OCI-LY1 (cell line): Measurements from ENCODE around the gene ECSIT.

Experiments used
- H2AFZ ChIP-seq: fragments of 200-600 bp; sonication (generic), shearing (Covaris generic); 2 replicates; pipeline ENCODE4 v1.6.0; 2014; ENCODE audit warnings: antibody characterized with exemption, mild to moderate bottlenecking, low read length
- H3F3A ChIP-seq: fragments of 200-600 bp; sonication (generic), shearing (Covaris generic); 2 replicates; pipeline ENCODE4 v1.6.0; 2014; ENCODE audit warnings: mild to moderate bottlenecking, antibody characterized with exemption, low read length, moderate library complexity; ENCODE audit not compliant: insufficient read depth
- H3K27ac ChIP-seq: fragments of 200-600 bp; sonication (generic); 2 replicates; pipeline ENCODE4 v1.5.1; 2014; ENCODE audit warnings: low read length, mixed run types, mild to moderate bottlenecking, low read depth; ENCODE audit not compliant: poor library complexity, severe bottlenecking
- H3K27me3 ChIP-seq: fragments of 200-600 bp; sonication (generic); 2 replicates; pipeline ENCODE4 v1.6.0; 2014; ENCODE audit warnings: antibody characterized with exemption, mild to moderate bottlenecking, low read length, moderate library complexity; ENCODE audit not compliant: insufficient read depth
- H3K36me3 ChIP-seq: fragments of 200-600 bp; sonication (generic); 2 replicates; pipeline ENCODE4 v1.6.1; 2014; ENCODE audit warnings: mild to moderate bottlenecking, antibody characterized with exemption, low read length, moderate library complexity, mixed read lengths; ENCODE audit not compliant: insufficient read depth
- H3K4me1 ChIP-seq: fragments of 200-600 bp; sonication (generic); 2 replicates; pipeline ENCODE4 v1.5.1; 2014; ENCODE audit warnings: mild to moderate bottlenecking, low read length, moderate library complexity; ENCODE audit not compliant: insufficient read depth, severe bottlenecking
- H3K4me2 ChIP-seq: fragments of 200-600 bp; sonication (generic), shearing (Covaris generic); 2 replicates; pipeline ENCODE4 v1.6.1; 2014; ENCODE audit warnings: low read length
- H3K4me3 ChIP-seq: fragments of 200-600 bp; sonication (generic); 2 replicates; pipeline ENCODE4 v1.5.1; 2014; ENCODE audit warnings: low read length, low read depth, mild to moderate bottlenecking, mixed read lengths; ENCODE audit not compliant: poor library complexity, severe bottlenecking
- H3K79me2 ChIP-seq: fragments of 200-600 bp; shearing (Covaris generic); 2 replicates; pipeline ENCODE4 v1.6.1; 2016; ENCODE audit warnings: mixed run types, low read length, mixed read lengths; ENCODE audit not compliant: insufficient read depth
- H3K9ac ChIP-seq: fragments of 200-600 bp; sonication (generic), shearing (Covaris generic); 2 replicates; pipeline ENCODE4 v1.6.1; 2014; ENCODE audit warnings: mild to moderate bottlenecking, low read length, mixed read lengths
- H3K9me2 ChIP-seq: fragments of 200-600 bp; sonication (generic), shearing (Covaris generic); 2 replicates; pipeline ENCODE4 v1.6.1; 2014; ENCODE audit warnings: low read depth, mild to moderate bottlenecking, low read length, mixed read lengths
- H3K9me3 ChIP-seq: fragments of 200-600 bp; shearing (Covaris generic); 2 replicates; pipeline ENCODE4 v1.6.1; 2014; ENCODE audit warnings: low read length, mixed read lengths
- H4K20me1 ChIP-seq: fragments of 200-600 bp; sonication (generic), shearing (Covaris generic); 2 replicates; pipeline ENCODE4 v1.6.0; 2016; ENCODE audit warnings: mild to moderate bottlenecking, low read length; ENCODE audit not compliant: insufficient read depth
- EZH2 ChIP-seq: fragments of 200-600 bp; sonication (generic), shearing (Covaris generic); IDR thresholded peaks from 2 replicates; pipeline ENCODE4 v1.8.0; 2017; ENCODE audit warnings: borderline replicate concordance, mixed run types, mild to moderate bottlenecking, antibody characterized with exemption, low read length, moderate library complexity, mixed read lengths
- TF ChIP-seq, protein P1 (sequence below): fragments of 200-600 bp; sonication (generic), shearing (Covaris generic); IDR thresholded peaks from 2 replicates; pipeline ENCODE4 v1.5.1; 2017; ENCODE audit warnings: mild to moderate bottlenecking, antibody characterized with exemption, low read length, moderate library complexity, mixed read lengths

Gene ECSIT, protein sequence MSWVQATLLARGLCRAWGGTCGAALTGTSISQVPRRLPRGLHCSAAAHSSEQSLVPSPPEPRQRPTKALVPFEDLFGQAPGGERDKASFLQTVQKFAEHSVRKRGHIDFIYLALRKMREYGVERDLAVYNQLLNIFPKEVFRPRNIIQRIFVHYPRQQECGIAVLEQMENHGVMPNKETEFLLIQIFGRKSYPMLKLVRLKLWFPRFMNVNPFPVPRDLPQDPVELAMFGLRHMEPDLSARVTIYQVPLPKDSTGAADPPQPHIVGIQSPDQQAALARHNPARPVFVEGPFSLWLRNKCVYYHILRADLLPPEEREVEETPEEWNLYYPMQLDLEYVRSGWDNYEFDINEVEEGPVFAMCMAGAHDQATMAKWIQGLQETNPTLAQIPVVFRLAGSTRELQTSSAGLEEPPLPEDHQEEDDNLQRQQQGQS

DNA sequence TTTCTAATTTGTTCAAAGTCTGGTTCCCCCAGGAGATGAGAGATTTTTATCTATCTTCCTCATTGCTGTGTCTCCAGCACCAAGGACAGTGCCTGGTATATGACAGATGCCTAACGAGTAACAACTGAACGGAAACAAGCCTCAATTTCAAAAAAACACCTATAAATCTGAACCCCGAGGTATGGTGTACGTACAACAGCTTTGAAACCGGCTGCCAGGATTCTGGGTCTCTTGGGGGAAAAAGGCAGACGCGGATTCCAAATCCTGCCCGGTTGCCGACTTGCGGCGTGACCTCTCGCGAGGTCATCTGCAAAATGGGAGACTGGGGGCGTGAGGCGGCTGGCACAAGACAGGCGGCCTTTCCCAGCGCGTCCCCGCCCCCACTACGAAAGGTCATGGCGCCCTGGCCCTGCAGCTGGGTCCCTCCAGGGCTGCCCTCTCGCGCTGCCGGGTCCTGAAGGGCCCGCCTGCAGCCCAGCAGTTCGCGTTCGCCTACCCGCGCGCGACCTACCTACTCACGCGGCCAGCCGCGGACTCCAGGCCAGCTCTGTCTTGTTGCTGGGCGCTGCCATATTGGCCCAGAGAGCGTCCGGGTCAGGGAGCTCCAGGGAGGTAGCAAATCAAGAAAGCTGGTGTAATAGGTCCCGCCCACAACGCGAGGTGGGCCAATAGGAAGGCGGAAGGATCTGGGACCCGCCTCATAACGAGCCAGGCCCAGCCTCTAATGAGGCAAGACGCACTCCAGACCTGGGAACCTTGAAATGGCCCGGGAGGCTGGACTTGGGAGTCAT, at the start of gene ECSIT:
Gene ECSIT, minus strand, starts transcription at position 584 of the 791 bp plus-strand sequence. CDS start 9,964 bp downstream, outside the sequence.
- no peaks in the 10 kb centered on the region for H3K9me3 ChIP-seq
- peak within 1 kb of the TSS; percentile 89 for H3K4me2 ChIP-seq
- TF ChIP-seq, protein P1, sequence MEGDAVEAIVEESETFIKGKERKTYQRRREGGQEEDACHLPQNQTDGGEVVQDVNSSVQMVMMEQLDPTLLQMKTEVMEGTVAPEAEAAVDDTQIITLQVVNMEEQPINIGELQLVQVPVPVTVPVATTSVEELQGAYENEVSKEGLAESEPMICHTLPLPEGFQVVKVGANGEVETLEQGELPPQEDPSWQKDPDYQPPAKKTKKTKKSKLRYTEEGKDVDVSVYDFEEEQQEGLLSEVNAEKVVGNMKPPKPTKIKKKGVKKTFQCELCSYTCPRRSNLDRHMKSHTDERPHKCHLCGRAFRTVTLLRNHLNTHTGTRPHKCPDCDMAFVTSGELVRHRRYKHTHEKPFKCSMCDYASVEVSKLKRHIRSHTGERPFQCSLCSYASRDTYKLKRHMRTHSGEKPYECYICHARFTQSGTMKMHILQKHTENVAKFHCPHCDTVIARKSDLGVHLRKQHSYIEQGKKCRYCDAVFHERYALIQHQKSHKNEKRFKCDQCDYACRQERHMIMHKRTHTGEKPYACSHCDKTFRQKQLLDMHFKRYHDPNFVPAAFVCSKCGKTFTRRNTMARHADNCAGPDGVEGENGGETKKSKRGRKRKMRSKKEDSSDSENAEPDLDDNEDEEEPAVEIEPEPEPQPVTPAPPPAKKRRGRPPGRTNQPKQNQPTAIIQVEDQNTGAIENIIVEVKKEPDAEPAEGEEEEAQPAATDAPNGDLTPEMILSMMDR, result no peak
- no peak for TF ChIP-seq EZH2
- H3K4me3 ChIP-seq, result peak within 1 kb of the TSS; percentile 86
- H3K9me2 ChIP-seq, result no peaks in the 10 kb centered on the region
- 0 out of 2 replicates have a peak, but pooled peaks cover 3% of the 10 kb centered on the region for H3K36me3 ChIP-seq
- H3K27me3 ChIP-seq, result no peaks in the 10 kb centered on the region
- H2AFZ ChIP-seq, result no peak within 1 kb of the TSS
- H3K9ac ChIP-seq, result peak within 1 kb of the TSS; percentile 83
- H3K27ac ChIP-seq, result peak within 1 kb of the TSS; percentile 64
- H3K4me1 ChIP-seq, result peaks cover 13% of the 10 kb centered on the region
- H3F3A ChIP-seq, result no peaks in the 10 kb centered on the region
- H4K20me1 ChIP-seq, result no peaks in the 10 kb centered on the region
- no peaks in the 10 kb centered on the region for H3K79me2 ChIP-seq

DNA sequence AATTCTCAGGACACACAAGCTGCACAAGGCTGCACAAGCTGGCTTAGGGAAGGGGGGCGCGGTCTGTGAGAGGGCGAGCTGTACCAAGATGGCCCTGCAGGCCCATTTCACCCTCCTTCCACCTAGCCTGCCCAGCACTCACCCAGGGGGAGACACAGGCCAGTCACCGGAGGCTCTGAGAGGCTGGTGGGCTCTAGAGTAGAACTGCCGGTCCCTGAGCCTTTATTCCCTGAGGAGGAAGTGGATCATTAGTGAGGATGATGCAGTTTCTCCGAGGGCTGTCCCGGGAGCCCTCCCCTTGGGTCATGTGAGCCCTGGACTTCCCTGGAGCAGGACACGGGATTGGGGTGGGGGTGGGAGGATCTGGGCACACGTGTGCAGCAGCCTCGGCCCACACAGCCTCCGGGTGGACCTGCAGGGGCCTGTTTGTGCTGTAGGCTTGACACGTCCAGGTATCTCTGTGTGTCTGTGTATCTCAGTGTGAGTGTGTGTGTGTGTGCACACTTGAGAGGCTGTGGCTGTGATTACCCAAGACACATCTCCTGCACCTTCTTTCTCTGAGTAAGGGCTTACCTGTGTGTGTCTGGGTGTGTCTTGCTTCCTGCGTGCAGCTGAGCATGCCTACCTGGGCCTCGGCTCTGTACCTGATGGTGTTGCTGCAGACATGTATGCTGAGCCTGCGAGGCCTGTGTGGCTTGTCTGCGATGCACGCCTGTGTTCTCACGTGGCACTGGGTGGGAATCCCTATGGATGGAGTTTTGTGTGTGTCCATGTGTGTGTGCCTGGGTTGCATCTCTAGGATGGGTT, 48.7 kb upstream of the ECSIT start, which contains the start of gene ACP5:
Gene ACP5, minus strand, starts transcription at position 195 of the 807 bp plus-strand sequence. CDS start 328 bp downstream, outside the sequence.
- TF ChIP-seq, protein P1, result no peak
- TF ChIP-seq EZH2, result no peak

DNA sequence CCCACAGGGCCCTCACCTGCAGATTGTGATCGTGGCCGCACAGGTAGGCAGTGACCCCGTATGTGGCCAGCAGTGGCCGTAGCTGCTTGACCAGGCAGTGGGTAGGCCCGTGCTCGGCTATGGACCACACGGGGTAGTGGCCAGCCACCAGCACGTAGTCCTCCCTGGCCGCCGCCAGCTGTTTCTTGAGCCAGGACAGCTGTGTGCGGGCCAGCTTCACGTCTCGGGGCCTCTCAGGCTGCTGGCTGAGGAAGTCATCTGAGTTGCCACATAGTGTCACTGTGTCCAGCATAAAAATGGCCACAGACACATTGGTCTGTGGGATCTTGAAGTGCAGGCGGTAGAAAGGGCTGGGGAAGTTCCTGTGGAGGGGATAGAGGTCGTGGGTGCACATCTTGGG, 47.3 kb upstream of the ECSIT start:
- no peak overlapping the region for H3K4me2 ChIP-seq
- H3K9me3 ChIP-seq, result no peaks in the 10 kb centered on the region
- no peaks in the 10 kb centered on the region for H3F3A ChIP-seq
- no peak overlapping the region for H3K4me3 ChIP-seq
- no peaks in the 10 kb centered on the region for H3K27me3 ChIP-seq
- TF ChIP-seq, protein P1, result no peak
- no peak for TF ChIP-seq EZH2
- no peaks in the 10 kb centered on the region for H3K9me2 ChIP-seq
- no peaks in the 10 kb centered on the region for H3K36me3 ChIP-seq
- no peaks in the 10 kb centered on the region for H3K79me2 ChIP-seq
- no peaks in the 10 kb centered on the region for H4K20me1 ChIP-seq
- H2AFZ ChIP-seq, result no peak overlapping the region
- no peak overlapping the region for H3K27ac ChIP-seq
- H3K9ac ChIP-seq, result no peak overlapping the region
- peaks cover 29% of the 10 kb centered on the region for H3K4me1 ChIP-seq

More for the DNA sequence above, 48.7 kb upstream of the ECSIT start, which contains the start of gene ACP5:
- no peaks in the 10 kb centered on the region for H3K79me2 ChIP-seq
- no peaks in the 10 kb centered on the region for H3K27me3 ChIP-seq
- H4K20me1 ChIP-seq, result no peaks in the 10 kb centered on the region
- H3K9me2 ChIP-seq, result no peaks in the 10 kb centered on the region
- H3K4me2 ChIP-seq, result peak within 1 kb of the TSS; percentile 62
- peak within 1 kb of the TSS; percentile 2 for H3K27ac ChIP-seq
- no peak within 1 kb of the TSS for H2AFZ ChIP-seq
- H3K9me3 ChIP-seq, result no peaks in the 10 kb centered on the region
- H3K4me3 ChIP-seq, result peak within 1 kb of the TSS; percentile 55
- H3F3A ChIP-seq, result no peaks in the 10 kb centered on the region
- peak within 1 kb of the TSS; percentile 45; the same call in 1 of the 2 replicates for H3K9ac ChIP-seq
- H3K4me1 ChIP-seq, result peaks cover 42% of the 10 kb centered on the region
- no peaks in the 10 kb centered on the region for H3K36me3 ChIP-seq
